ENCODE results near the gene SF3B2. TPM values are rescaled to one million over a fixed set of nuclear protein-coding genes. Genes with fewer than 3 reads are reported as not detected.

Gene SF3B2
- total RNA-seq, 2 experiments from 2014 or later, result 271 to 274 TPM

- POLR2A ChIA-PET, result no interaction called here
- intact Hi-C loops (cut with micrococcal nuclease), result no loop called here
- no peak overlapping the region for H3K27ac Mint-ChIP-seq
- CTCF ChIA-PET, result interaction anchor here (0.7 to 4.1 kb wide), 4 partner anchors 11 to 231 kb away, joined by 3 to 21 read pairs (median 6); partner anchors contain the start of gene FIBP
- peaks cover 21% of the 10 kb centered on the region for H3K27me3 Mint-ChIP-seq
- H3K4me1 Mint-ChIP-seq (ENCODE audit: low read depth), result peaks cover 2% of the 10 kb centered on the region
- H3K4me3 Mint-ChIP-seq, result no peak overlapping the region
- no peaks in the 10 kb centered on the region for H3K9me3 Mint-ChIP-seq
- DNase-seq, result no peak
- H3K36me3 Mint-ChIP-seq, result no peaks in the 10 kb centered on the region
These were observed 40.9 kb upstream of the SF3B2 start for GRCh38 chr11:66011239-66011784.

GRCh38 chr11:66011785-66012303 lies 40.3 kb upstream of the SF3B2 start, which contains the start of gene CST6:
TSS of gene CST6 (plus strand) at chr11:66012008. CDS start at chr11:66012045, 37 bp downstream.
- H3K4me1 Mint-ChIP-seq (ENCODE audit: low read depth), result peaks cover 2% of the 10 kb centered on the region
- ChIA-PET CTCF (interaction anchor here (0.7 to 4.1 kb wide), 4 partner anchors 11 to 232 kb away, joined by 3 to 21 read pairs (median 6); partner anchors contain the start of gene FIBP), POLR2A (no interaction called here)
- H3K27me3 Mint-ChIP-seq, result peaks cover 21% of the 10 kb centered on the region
- H3K36me3 Mint-ChIP-seq, result no peaks in the 10 kb centered on the region
- intact Hi-C loops (cut with micrococcal nuclease), result no loop called here
- H3K4me3 Mint-ChIP-seq, result no peak within 1 kb of the TSS
- H3K27ac Mint-ChIP-seq, result no peak within 1 kb of the TSS
- H3K9me3 Mint-ChIP-seq, result no peaks in the 10 kb centered on the region
- no peak for DNase-seq

GRCh38 chr11:66012371-66012945 lies 39.7 kb upstream of the SF3B2 start:
- H3K9me3 Mint-ChIP-seq, result no peaks in the 10 kb centered on the region
- intact Hi-C loops (cut with micrococcal nuclease), result no loop called here
- no peak for DNase-seq
- no peak overlapping the region for H3K4me3 Mint-ChIP-seq
- peaks cover 21% of the 10 kb centered on the region for H3K27me3 Mint-ChIP-seq
- POLR2A ChIA-PET, result no interaction called here
- H3K4me1 Mint-ChIP-seq (ENCODE audit: low read depth), result peaks cover 6% of the 10 kb centered on the region
- CTCF ChIA-PET, result interaction anchor here (0.7 to 4.1 kb wide), 5 partner anchors 10 to 233 kb away, joined by 3 to 21 read pairs (median 3); partner anchors contain the start of gene FIBP
- H3K36me3 Mint-ChIP-seq, result no peaks in the 10 kb centered on the region
- no peak overlapping the region for H3K27ac Mint-ChIP-seq

- peaks cover 9% of the 10 kb centered on the region for H3K4me1 Mint-ChIP-seq (ENCODE audit: low read depth)
- no peak overlapping the region for H3K27ac Mint-ChIP-seq
- no peaks in the 10 kb centered on the region for H3K9me3 Mint-ChIP-seq
- no peak overlapping the region for H3K4me3 Mint-ChIP-seq
- POLR2A ChIA-PET, result no interaction called here
- no peaks in the 10 kb centered on the region for H3K36me3 Mint-ChIP-seq
- intact Hi-C loops (cut with micrococcal nuclease), result no loop called here
- no peak for DNase-seq
- CTCF ChIA-PET, result interaction anchor here (1.2 to 4.1 kb wide), 2 partner anchors 9 to 23 kb away, joined by 3 to 21 read pairs; no protein-coding TSS in a partner anchor
- H3K27me3 Mint-ChIP-seq, result peaks cover 21% of the 10 kb centered on the region
These were observed 39.0 kb upstream of the SF3B2 start for GRCh38 chr11:66012946-66013761.

GRCh38 chr11:66013762-66014100 lies 38.4 kb upstream of the SF3B2 start:
- H3K27ac Mint-ChIP-seq, result no peak overlapping the region
- POLR2A ChIA-PET, result no interaction called here
- CTCF ChIA-PET, result interaction anchor here (1.2 to 4.1 kb wide), 2 partner anchors 9 to 24 kb away, joined by 3 to 21 read pairs; no protein-coding TSS in a partner anchor
- H3K4me3 Mint-ChIP-seq, result no peak overlapping the region
- no peaks in the 10 kb centered on the region for H3K9me3 Mint-ChIP-seq
- no peaks in the 10 kb centered on the region for H3K36me3 Mint-ChIP-seq
- no peak for DNase-seq
- H3K4me1 Mint-ChIP-seq (ENCODE audit: low read depth), result peaks cover 9% of the 10 kb centered on the region
- peaks cover 21% of the 10 kb centered on the region for H3K27me3 Mint-ChIP-seq
- intact Hi-C loops (cut with micrococcal nuclease), result no loop called here

- Mint-ChIP-seq H3K4me3 (no peak overlapping the region), H3K36me3 (no peaks in the 10 kb centered on the region), H3K4me1 (ENCODE audit: low read depth) (peaks cover 9% of the 10 kb centered on the region), H3K27ac (peak overlapping the region; percentile 3), H3K27me3 (peaks cover 21% of the 10 kb centered on the region), H3K9me3 (no peaks in the 10 kb centered on the region)
- DNase-seq, result no peak
- ChIA-PET POLR2A (no interaction called here), CTCF (no interaction called here)
- intact Hi-C loops (cut with micrococcal nuclease), result no loop called here
These were observed 37.2 kb upstream of the SF3B2 start for GRCh38 chr11:66014804-66015453.

- intact Hi-C loops (cut with micrococcal nuclease), result no loop called here
- DNase-seq, result no peak
- H3K27ac Mint-ChIP-seq, result no peak overlapping the region
- peaks cover 21% of the 10 kb centered on the region for H3K27me3 Mint-ChIP-seq
- no peaks in the 10 kb centered on the region for H3K36me3 Mint-ChIP-seq
- ChIA-PET CTCF (no interaction called here), POLR2A (no interaction called here)
- peaks cover 10% of the 10 kb centered on the region for H3K4me1 Mint-ChIP-seq (ENCODE audit: low read depth)
- H3K4me3 Mint-ChIP-seq, result no peak overlapping the region
- H3K9me3 Mint-ChIP-seq, result no peaks in the 10 kb centered on the region
These were observed 36.7 kb upstream of the SF3B2 start for GRCh38 chr11:66015454-66015881.

- intact Hi-C loops (cut with micrococcal nuclease), result no loop called here
- DNase-seq, result no peak
- Mint-ChIP-seq H3K4me3 (no peak overlapping the region), H3K36me3 (no peaks in the 10 kb centered on the region), H3K9me3 (no peaks in the 10 kb centered on the region), H3K27me3 (peaks cover 21% of the 10 kb centered on the region), H3K4me1 (ENCODE audit: low read depth) (peaks cover 12% of the 10 kb centered on the region), H3K27ac (no peak overlapping the region)
- POLR2A ChIA-PET, result no interaction called here
- CTCF ChIA-PET, result no interaction called here
These were observed 36.0 kb upstream of the SF3B2 start for GRCh38 chr11:66015936-66016792.

GRCh38 chr11:66016793-66017177 lies 35.4 kb upstream of the SF3B2 start:
- no peaks in the 10 kb centered on the region for H3K9me3 Mint-ChIP-seq
- no peak overlapping the region for H3K27ac Mint-ChIP-seq
- peaks cover 18% of the 10 kb centered on the region for H3K27me3 Mint-ChIP-seq
- POLR2A ChIA-PET, result no interaction called here
- intact Hi-C loops (cut with micrococcal nuclease), result no loop called here
- no peak overlapping the region for H3K4me3 Mint-ChIP-seq
- H3K4me1 Mint-ChIP-seq (ENCODE audit: low read depth), result peaks cover 17% of the 10 kb centered on the region
- no peaks in the 10 kb centered on the region for H3K36me3 Mint-ChIP-seq
- DNase-seq, result no peak
- CTCF ChIA-PET, result no interaction called here

- Mint-ChIP-seq H3K4me3 (no peak overlapping the region), H3K27ac (no peak overlapping the region), H3K36me3 (no peaks in the 10 kb centered on the region), H3K4me1 (ENCODE audit: low read depth) (peaks cover 18% of the 10 kb centered on the region), H3K27me3 (peaks cover 14% of the 10 kb centered on the region), H3K9me3 (no peaks in the 10 kb centered on the region)
- ChIA-PET CTCF (no interaction called here), POLR2A (no interaction called here)
- no peak for DNase-seq
- intact Hi-C loops (cut with micrococcal nuclease), result no loop called here
These were observed 34.8 kb upstream of the SF3B2 start for GRCh38 chr11:66017321-66017720.

GRCh38 chr11:66020212-66020611 lies 32.0 kb upstream of the SF3B2 start:
- intact Hi-C loops (cut with micrococcal nuclease), result no loop called here
- no peak for DNase-seq
- Mint-ChIP-seq H3K27ac (no peak overlapping the region), H3K27me3 (peaks cover 6% of the 10 kb centered on the region), H3K4me1 (ENCODE audit: low read depth) (peaks cover 22% of the 10 kb centered on the region), H3K36me3 (no peaks in the 10 kb centered on the region), H3K4me3 (no peak overlapping the region), H3K9me3 (no peaks in the 10 kb centered on the region)
- CTCF ChIA-PET, result interaction anchor here (1.8 kb wide), 1 partner anchor 136 kb away, joined by 6 read pairs; no protein-coding TSS in a partner anchor
- POLR2A ChIA-PET, result no interaction called here
